Esophagus muscularis mucosa (tissue), 4 donors: Measurements from ENCODE around the gene DNAH14. TPM values are rescaled to one million over a fixed set of nuclear protein-coding genes. Genes with fewer than 3 reads are reported as not detected.
"Not testable (repeated sequence)": the region's sequence is repeated elsewhere in the genome, so short reads cannot be mapped to it uniquely, and the experiment has no call there.

Source experiments
- DNase-seq: peaks from one replicate; pipeline ENCODE4 v3.0.0-alpha.2; 2017; ENCODE audit errors: extremely low spot score
- H3K27ac ChIP-seq, 4 donors: fragments of 200-600 bp; sonication (generic); replicated peaks in 1 of 4; 1 replicate in 3 of 4; 2 replicates in 1 of 4; pipeline ENCODE4 v1.5.1; 2016 to 2019; ENCODE audit warnings: mild to moderate bottlenecking in 1 of 4
- H3K27me3 ChIP-seq, 4 donors: fragments of 200-600 bp; sonication (generic); one replicate each; pipeline versions ENCODE4 v1.5.1 to v1.6.0; 2016 to 2019
- H3K36me3 ChIP-seq, 4 donors: fragments of 200-600 bp; sonication (generic); one replicate each; pipeline ENCODE4 v1.5.1; 2016 to 2019
- H3K4me1 ChIP-seq, 4 donors: fragments of 200-600 bp; sonication (generic); one replicate each; pipeline ENCODE4 v1.5.1; 2016 to 2019
- H3K4me3 ChIP-seq, 4 donors: fragments of 200-600 bp; sonication (generic); 1 replicate in 2 of 4; 2 replicates in 2 of 4; pipeline ENCODE4 v1.5.1; 2016 to 2019; ENCODE audit warnings: mild to moderate bottlenecking in 4 of 4, moderate library complexity in 1 of 4
- H3K9me3 ChIP-seq, 4 donors: fragments of 200-600 bp; sonication (generic); 1 replicate in 3 of 4; 2 replicates in 1 of 4; pipeline ENCODE4 v1.5.1; 2016 to 2019
- CTCF ChIP-seq, 3 experiments: fragments of 200-600 bp in 2 of 3; fragments of 450-650 bp in 1 of 3; sonication (generic) in 2 of 3; IDR thresholded peaks; one replicate each; pipeline ENCODE4 v1.5.1; 2017 to 2019; ENCODE audit warnings: antibody characterized with exemption in 3 of 3, mild to moderate bottlenecking in 2 of 3, moderate library complexity in 1 of 3
- EP300 ChIP-seq: sonication (generic); formaldehyde crosslinking; IDR thresholded peaks from one replicate; pipeline ENCODE4 v1.6.1; 2017; ENCODE audit warnings: antibody characterized with exemption
- POLR2A ChIP-seq: fragments of 450-650 bp; IDR thresholded peaks from one replicate; pipeline ENCODE4 v1.6.1; 2017; ENCODE audit warnings: antibody characterized with exemption, moderate library complexity, mild to moderate bottlenecking, low read depth
- POLR2AphosphoS5 ChIP-seq, 2 donors: sonication (generic); formaldehyde crosslinking; IDR thresholded peaks; one replicate each; pipeline ENCODE4 v1.6.1; 2017; ENCODE audit warnings: antibody characterized with exemption in 2 of 2
- WGBS: methylation state at CpG from one replicate; pipeline ENCODE4 v1.1.5; 2018; 5-methylcytosine and 5-hydroxymethylcytosine counted together
- intact Hi-C: fragments of 100-400 bp; cut with DNase I; formaldehyde crosslinking; loops from one replicate; pipeline ENCODE4 v1.15.1; 2023
- total RNA-seq, 4 donors: library from RNA; depleted of rRNA; stranded (reverse); fragments of >200 nt; gene quantifications; one replicate each; pipeline versions ENCODE4 v1.1.0 to v1.2.1, GENCODE V29; 2016

DNAH14 gene
- total RNA-seq, 4 donors from 2014 or later = 8.9 to 16.6 (median 15.6) TPM

- no peaks in the 10 kb centered on the region for H3K36me3 ChIP-seq
- H3K27me3 ChIP-seq = no peaks in the 10 kb centered on the region
- intact Hi-C loops = no loop called here
- TF ChIP-seq POLR2AphosphoS5 (IDR thresholded peaks at IDR 0.05) (no peak), CTCF (IDR thresholded peaks at IDR 0.05) (no peak), EP300 (no peak), POLR2A (no peak)
- no peak for DNase-seq
- peaks cover 0 to 36% (median 27%) of the 10 kb centered on the region in 4 donors for H3K4me1 ChIP-seq
- no peak overlapping the region for H3K4me3 ChIP-seq
- H3K9me3 ChIP-seq = peaks cover 0 to 6% (median 0%) of the 10 kb centered on the region in 4 donors
- no peak overlapping the region for H3K27ac ChIP-seq
- 91% methylated on average over 2 of the region's 2 CpGs for WGBS
Observed at GRCh38 chr1:224883091-224883490, 46.4 kb upstream of the DNAH14 start.

GRCh38 chr1:224884361-224884801, 45.1 kb upstream of the DNAH14 start:
- Histone ChIP-seq H3K27me3 (no peaks in the 10 kb centered on the region), H3K9me3 (peaks cover 0 to 6% (median 0%) of the 10 kb centered on the region in 4 donors), H3K36me3 (no peaks in the 10 kb centered on the region), H3K27ac (no peak overlapping the region), H3K4me1 (peaks cover 0 to 36% (median 27%) of the 10 kb centered on the region in 4 donors), H3K4me3 (no peak overlapping the region)
- TF ChIP-seq POLR2A (no peak), CTCF (IDR thresholded peaks at IDR 0.05) (no peak), POLR2AphosphoS5 (IDR thresholded peaks at IDR 0.05) (no peak), EP300 (no peak)
- no peak for DNase-seq
- intact Hi-C loops = no loop called here
- WGBS = 32% methylated on average over 1 of the region's 1 CpG

DNA sequence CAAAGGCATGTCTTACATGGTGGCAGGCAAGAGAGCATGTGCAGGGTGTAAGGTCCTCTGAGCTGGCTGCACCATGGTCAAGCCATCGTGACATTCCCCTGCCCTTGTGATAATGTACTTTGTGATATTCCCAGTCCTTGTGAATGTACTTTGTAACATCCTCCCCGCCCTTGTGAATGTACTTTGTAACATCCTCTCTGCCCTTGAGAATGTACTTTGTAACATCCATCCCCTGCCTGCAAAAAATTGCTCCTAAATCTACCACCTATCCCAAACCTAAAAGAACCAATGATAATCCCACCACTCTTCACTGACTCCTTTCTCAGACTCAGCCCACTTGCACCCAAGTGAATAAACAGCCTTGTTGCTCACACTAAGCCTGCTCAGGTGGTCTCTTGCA, 44.1 kb upstream of the DNAH14 start:
- WGBS = 90% methylated on average over 2 of the region's 2 CpGs
- DNase-seq, H3K36me3 ChIP-seq, H3K27ac ChIP-seq, H3K4me3 ChIP-seq, intact Hi-C loops, H3K27me3 ChIP-seq, H3K9me3 ChIP-seq: not testable (repeated sequence)
- H3K4me1 ChIP-seq = peaks cover 0 to 36% (median 27%) of the 10 kb centered on the region in 4 donors

DNA sequence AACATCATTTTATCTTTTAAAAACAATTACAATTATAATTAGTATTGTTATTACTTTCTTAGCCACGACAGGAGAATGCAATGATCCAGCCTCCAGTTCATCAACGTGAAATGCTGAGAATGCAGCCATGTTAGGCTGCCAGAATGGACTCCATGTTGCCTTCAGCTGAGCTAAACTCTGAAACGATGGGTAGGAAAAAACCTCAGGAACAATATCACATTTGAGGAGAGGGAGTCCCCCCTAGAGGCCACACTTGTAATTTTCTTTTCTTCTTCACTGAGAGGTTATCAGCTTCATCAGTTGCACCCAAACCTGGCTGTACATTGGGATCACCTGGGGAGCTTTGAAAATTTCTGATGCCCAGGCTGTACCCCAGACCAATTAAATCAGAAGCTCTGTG, 34.6 kb upstream of the DNAH14 start:
- DNase-seq = peak; percentile 66
- Histone ChIP-seq H3K4me1 (no peaks in the 10 kb centered on the region), H3K9me3 (no peaks in the 10 kb centered on the region), H3K27me3 (no peaks in the 10 kb centered on the region), H3K4me3 (no peak overlapping the region), H3K36me3 (no peaks in the 10 kb centered on the region), H3K27ac (no peak overlapping the region)
- TF ChIP-seq CTCF (IDR thresholded peaks at IDR 0.05) = peak in 1 of 3 experiments; percentile 18
- TF ChIP-seq POLR2A = no peak
- WGBS = 17% methylated on average over 3 of the region's 3 CpGs
- intact Hi-C loops = no loop called here

GRCh38 chr1:224896130-224896781, 33.2 kb upstream of the DNAH14 start:
- intact Hi-C loops = no loop called here
- no peaks in the 10 kb centered on the region for H3K4me1 ChIP-seq
- no peaks in the 10 kb centered on the region for H3K27me3 ChIP-seq
- no peaks in the 10 kb centered on the region for H3K36me3 ChIP-seq
- TF ChIP-seq CTCF (IDR thresholded peaks at IDR 0.05) (no peak), POLR2AphosphoS5 (IDR thresholded peaks at IDR 0.05) (no peak)
- 91% methylated on average over 5 of the region's 5 CpGs for WGBS
- no peak overlapping the region for H3K27ac ChIP-seq
- H3K4me3 ChIP-seq = no peak overlapping the region
- no peaks in the 10 kb centered on the region for H3K9me3 ChIP-seq
- peak; percentile 75 for DNase-seq
